Large intestine (tissue), 3 donors: Measurements from ENCODE around the gene RYR2. TPM values are rescaled to one million over a fixed set of nuclear protein-coding genes. Genes with fewer than 3 reads are reported as not detected.

Source experiments
- DNase-seq, 2 donors: peaks; one replicate each; pipeline versions ENCODE4 v3.0.0 to v3.0.0-alpha.2; 2013
- H3K27ac ChIP-seq: one replicate; pipeline ENCODE4 v1.5.1; 2013; ENCODE audit warnings: low read length
- H3K27me3 ChIP-seq: 2 replicates; pipeline ENCODE4 v1.6.1; 2013; ENCODE audit warnings: low read length; ENCODE audit not compliant: control insufficient read depth, insufficient read depth
- H3K36me3 ChIP-seq: 2 replicates; pipeline ENCODE4 v1.6.1; 2013; ENCODE audit warnings: low read length; ENCODE audit not compliant: control insufficient read depth, insufficient read depth
- H3K4me1 ChIP-seq: one replicate; pipeline ENCODE4 v1.6.1; 2013; ENCODE audit warnings: low read length; ENCODE audit not compliant: control insufficient read depth, insufficient read depth
- H3K4me3 ChIP-seq: one replicate; pipeline ENCODE4 v1.5.1; 2013; ENCODE audit warnings: low read length
- H3K9me3 ChIP-seq: one replicate; pipeline ENCODE4 v1.6.1; 2013; ENCODE audit warnings: mild to moderate bottlenecking, low read depth, low read length, moderate library complexity; ENCODE audit not compliant: control insufficient read depth
- WGBS: methylation state at CpG from one replicate; pipeline ENCODE4 v1.1.5; 2013; ENCODE audit warnings: low lambda C conversion rate; ENCODE audit not compliant: insufficient coverage; 5-methylcytosine and 5-hydroxymethylcytosine counted together
- polyA plus RNA-seq: library from polyadenylated mRNA; unstranded; fragments of 120-200 nt; gene quantifications from one replicate; pipeline ENCODE4 v1.2.1, GENCODE V29; 2013

The RYR2 gene
- polyA plus RNA-seq, 1 donor = 4.3 TPM

GRCh38 chr1:237712082-237712481 is 670.1 kb downstream of the RYR2 start:
- Histone ChIP-seq H3K4me3 (no peak overlapping the region), H3K36me3 (no peaks in the 10 kb centered on the region), H3K9me3 (no peaks in the 10 kb centered on the region), H3K27me3 (no peaks in the 10 kb centered on the region), H3K27ac (no peak overlapping the region), H3K4me1 (peaks cover 3% of the 10 kb centered on the region)
- DNase-seq = no peak
- WGBS = 100% methylated on average over 1 of the region's 6 CpGs

DNA sequence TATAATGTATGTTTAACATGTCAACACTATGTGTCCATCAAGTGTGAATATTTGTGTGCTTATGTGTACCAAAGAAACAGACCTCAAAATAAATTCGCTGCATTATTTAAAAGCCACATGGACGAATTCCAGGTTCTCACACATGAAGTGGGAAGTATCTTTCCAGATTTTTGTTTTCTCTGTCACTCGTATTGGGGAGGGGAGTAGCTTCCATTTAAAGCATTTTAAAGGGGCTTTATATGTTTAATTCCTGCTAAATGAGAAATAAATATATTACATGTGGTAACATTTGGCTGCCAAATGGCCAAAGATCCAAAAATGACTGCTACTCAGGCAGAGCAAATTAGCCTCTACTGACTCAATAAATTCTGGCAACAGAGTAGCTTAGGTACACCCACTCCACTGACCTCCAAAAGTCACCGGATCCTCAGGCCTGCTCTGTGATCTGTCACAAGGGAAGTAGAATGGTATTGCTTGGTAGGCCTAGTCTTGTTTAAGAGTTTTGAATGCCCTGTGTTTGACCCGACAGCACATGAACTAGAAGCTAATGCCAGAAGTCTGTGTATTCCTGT is 670.7 kb downstream of the RYR2 start:
- no peaks in the 10 kb centered on the region for H3K36me3 ChIP-seq
- H3K9me3 ChIP-seq = no peaks in the 10 kb centered on the region
- H3K4me1 ChIP-seq = peaks cover 3% of the 10 kb centered on the region
- WGBS = 96% methylated on average over 3 of the region's 5 CpGs
- H3K4me3 ChIP-seq = no peak overlapping the region
- DNase-seq = no peak
- H3K27me3 ChIP-seq = no peaks in the 10 kb centered on the region
- H3K27ac ChIP-seq = no peak overlapping the region

- peak; percentile 37 to 64 for DNase-seq
- WGBS = 40% methylated on average over 1 of the region's 1 CpG
- no peaks in the 10 kb centered on the region for H3K9me3 ChIP-seq
- H3K27me3 ChIP-seq = no peaks in the 10 kb centered on the region
- H3K27ac ChIP-seq = peak overlapping the region; percentile 61
- no peaks in the 10 kb centered on the region for H3K36me3 ChIP-seq
- peak overlapping the region; percentile 2 for H3K4me3 ChIP-seq
- H3K4me1 ChIP-seq = peaks cover under 1% of the 10 kb centered on the region
These were observed 671.9 kb downstream of the RYR2 start for GRCh38 chr1:237713916-237714315.

DNA sequence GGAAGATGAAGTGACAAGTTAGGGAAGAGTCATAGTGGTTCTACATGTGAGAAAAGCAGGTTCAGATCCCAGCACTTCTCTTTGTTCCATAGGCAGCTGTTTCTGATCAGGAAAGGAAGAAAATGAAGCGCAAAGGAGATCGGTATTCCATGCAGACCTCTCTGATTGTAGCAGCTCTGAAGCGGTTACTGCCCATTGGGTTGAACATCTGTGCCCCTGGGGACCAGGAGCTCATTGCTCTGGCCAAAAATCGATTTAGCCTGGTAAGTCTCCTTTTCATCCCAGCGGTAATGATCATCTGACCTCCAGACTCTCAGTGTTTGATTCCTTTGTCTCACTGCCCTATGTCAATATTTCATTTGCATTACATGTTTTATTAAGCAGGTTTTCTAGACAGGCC is 675.1 kb downstream of the RYR2 start:
- no peak for DNase-seq
- H3K9me3 ChIP-seq = no peaks in the 10 kb centered on the region
- no peaks in the 10 kb centered on the region for H3K27me3 ChIP-seq
- no peak overlapping the region for H3K4me3 ChIP-seq
- WGBS = no CpG with 5 or more reads among the region's 5 CpGs
- H3K4me1 ChIP-seq = no peaks in the 10 kb centered on the region
- no peaks in the 10 kb centered on the region for H3K36me3 ChIP-seq
- H3K27ac ChIP-seq = no peak overlapping the region

DNA sequence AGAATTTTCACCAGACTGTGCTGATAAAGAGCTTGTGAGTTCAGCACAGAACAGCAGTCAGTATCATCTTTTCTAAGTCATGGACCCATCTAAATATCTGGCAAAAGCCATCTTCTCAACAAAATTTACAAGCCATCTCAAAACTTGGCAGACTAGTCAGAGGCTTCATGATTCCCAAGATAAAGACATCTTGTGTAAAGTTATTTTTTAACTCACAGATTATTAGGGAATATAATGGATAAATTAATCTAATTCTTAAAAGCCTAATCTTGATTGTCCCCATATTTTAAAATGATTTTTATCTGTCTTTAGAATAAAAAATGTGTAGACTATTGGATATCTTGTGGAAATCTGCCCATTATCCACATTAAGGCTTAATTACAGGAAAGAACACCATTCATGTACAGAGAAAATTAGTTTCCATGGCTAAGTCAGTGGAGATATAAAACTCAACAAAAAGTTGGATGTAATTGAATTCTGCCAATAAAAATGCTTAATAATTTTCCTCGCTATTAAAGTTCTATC is 688.9 kb downstream of the RYR2 start:
- WGBS = 100% methylated on average over 1 of the region's 1 CpG
- H3K9me3 ChIP-seq = no peaks in the 10 kb centered on the region

GRCh38 chr1:237732657-237733056 is 690.7 kb downstream of the RYR2 start:
- no peaks in the 10 kb centered on the region for H3K4me1 ChIP-seq
- H3K27me3 ChIP-seq = no peaks in the 10 kb centered on the region
- no CpG with 5 or more reads among the region's 2 CpGs for WGBS
- no peak overlapping the region for H3K27ac ChIP-seq
- H3K36me3 ChIP-seq = no peaks in the 10 kb centered on the region
- DNase-seq = no peak
- H3K9me3 ChIP-seq = no peaks in the 10 kb centered on the region
- H3K4me3 ChIP-seq = no peak overlapping the region

More for the DNA sequence above, 688.9 kb downstream of the RYR2 start:
- peaks cover under 1% of the 10 kb centered on the region for H3K4me1 ChIP-seq
- DNase-seq = no peak
- no peaks in the 10 kb centered on the region for H3K27me3 ChIP-seq
- no peaks in the 10 kb centered on the region for H3K36me3 ChIP-seq
- no peak overlapping the region for H3K4me3 ChIP-seq
- H3K27ac ChIP-seq = no peak overlapping the region

- WGBS = 92% methylated on average over 2 of the region's 8 CpGs
These were observed 694.5 kb downstream of the RYR2 start for GRCh38 chr1:237736372-237737029.

DNA sequence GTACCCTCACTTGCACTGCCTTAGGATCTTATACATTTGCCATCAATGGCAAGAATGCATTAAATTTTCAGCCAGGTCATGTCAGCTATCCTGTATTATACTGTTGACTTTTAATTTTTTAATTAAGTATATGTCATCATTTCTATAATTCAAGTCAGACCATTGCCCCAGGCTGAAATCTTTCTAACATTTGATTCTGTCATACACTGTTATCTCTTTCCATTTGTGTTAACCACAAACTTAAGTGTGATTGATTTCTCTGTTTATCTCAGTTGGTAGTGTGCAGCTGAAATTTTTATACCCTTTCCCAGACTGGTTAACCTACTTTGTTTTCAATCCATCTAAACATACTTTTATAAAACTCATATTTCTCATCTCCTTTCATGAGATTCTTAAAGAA is 695.5 kb downstream of the RYR2 start:
- Histone ChIP-seq H3K4me1 (peaks cover 3% of the 10 kb centered on the region), H3K9me3 (no peaks in the 10 kb centered on the region), H3K27ac (no peak overlapping the region), H3K27me3 (no peaks in the 10 kb centered on the region), H3K36me3 (no peaks in the 10 kb centered on the region), H3K4me3 (no peak overlapping the region)
- DNase-seq = no peak

More at GRCh38 chr1:237736372-237737029, 694.5 kb downstream of the RYR2 start:
- Histone ChIP-seq H3K9me3 (no peaks in the 10 kb centered on the region), H3K27me3 (no peaks in the 10 kb centered on the region), H3K27ac (no peak overlapping the region), H3K4me3 (no peak overlapping the region), H3K4me1 (peaks cover 3% of the 10 kb centered on the region), H3K36me3 (no peaks in the 10 kb centered on the region)
- peak in 1 of 2 donors; percentile 29 for DNase-seq

GRCh38 chr1:237737938-237738610 is 696.1 kb downstream of the RYR2 start:
- Histone ChIP-seq H3K4me3 (no peak overlapping the region), H3K36me3 (no peaks in the 10 kb centered on the region), H3K9me3 (no peaks in the 10 kb centered on the region), H3K4me1 (peaks cover 3% of the 10 kb centered on the region), H3K27me3 (no peaks in the 10 kb centered on the region), H3K27ac (no peak overlapping the region)
- WGBS = 90% methylated on average over 2 of the region's 5 CpGs
- DNase-seq = no peak

DNA sequence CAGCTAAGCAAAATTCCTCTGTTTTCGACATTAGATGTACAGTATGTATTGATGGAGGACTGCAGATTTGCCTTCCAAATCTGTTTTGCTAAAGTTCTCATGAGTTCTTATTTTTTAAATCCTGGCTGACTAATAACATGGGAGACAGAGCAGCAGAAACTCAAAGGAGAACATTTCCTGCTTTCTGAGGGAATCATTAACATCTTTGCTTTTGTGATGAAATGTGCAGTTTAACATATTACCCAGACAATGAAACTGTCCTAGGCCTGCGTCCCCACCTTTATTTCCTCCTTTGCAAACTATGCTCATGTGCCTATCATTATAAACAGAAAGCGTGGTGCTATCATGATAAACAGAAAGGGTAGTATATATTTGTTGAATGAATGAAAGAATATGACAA is 698.9 kb downstream of the RYR2 start:
- H3K9me3 ChIP-seq = no peaks in the 10 kb centered on the region
- peak; percentile 41 to 74 for DNase-seq
- no peaks in the 10 kb centered on the region for H3K36me3 ChIP-seq
- WGBS = 100% methylated on average over 1 of the region's 3 CpGs
- H3K27me3 ChIP-seq = no peaks in the 10 kb centered on the region
- peak overlapping the region; percentile 64 for H3K27ac ChIP-seq
- peaks cover 3% of the 10 kb centered on the region for H3K4me1 ChIP-seq
- no peak overlapping the region for H3K4me3 ChIP-seq
